ENCODE results near the gene ATAT1.

ATAT1 gene

DNA sequence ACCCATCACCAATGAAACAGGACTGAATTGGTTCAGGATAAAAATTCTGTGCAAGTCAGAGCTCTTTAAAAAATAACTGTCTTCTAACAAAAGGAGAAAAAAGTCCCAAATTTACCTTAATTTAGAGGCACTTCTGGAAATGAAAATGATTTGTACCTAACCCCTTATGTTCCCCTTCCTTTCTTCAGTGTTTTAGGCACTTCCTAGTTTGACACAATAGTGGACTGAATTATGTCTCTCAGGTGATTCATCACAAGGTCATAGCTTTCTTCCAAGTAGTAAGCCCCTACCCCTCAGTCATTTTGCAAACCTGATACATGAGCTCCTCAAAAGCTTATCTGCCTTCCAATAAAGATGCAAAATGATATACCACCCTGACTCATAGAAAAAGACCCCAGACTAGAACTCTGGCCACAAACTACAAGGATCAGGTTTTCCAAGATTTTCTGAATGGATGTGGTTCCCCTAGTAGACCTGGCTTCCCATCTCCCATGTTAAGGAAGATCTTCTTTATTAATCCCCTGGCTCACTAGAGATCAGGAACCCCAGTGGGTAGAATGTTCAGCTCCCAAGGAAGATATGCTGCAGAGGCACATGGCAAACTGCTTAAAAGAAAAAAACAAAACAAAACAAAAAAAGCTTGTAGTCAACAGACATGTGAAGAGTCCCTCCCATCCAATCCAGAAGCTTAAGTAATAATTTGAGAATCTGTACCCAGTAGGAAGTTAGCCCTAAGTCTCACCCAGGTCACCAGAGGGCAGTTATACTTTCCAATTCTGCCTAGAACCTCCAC lies 13.2 kb upstream of the ATAT1 start:
- DNase-seq, result no peak

DNA sequence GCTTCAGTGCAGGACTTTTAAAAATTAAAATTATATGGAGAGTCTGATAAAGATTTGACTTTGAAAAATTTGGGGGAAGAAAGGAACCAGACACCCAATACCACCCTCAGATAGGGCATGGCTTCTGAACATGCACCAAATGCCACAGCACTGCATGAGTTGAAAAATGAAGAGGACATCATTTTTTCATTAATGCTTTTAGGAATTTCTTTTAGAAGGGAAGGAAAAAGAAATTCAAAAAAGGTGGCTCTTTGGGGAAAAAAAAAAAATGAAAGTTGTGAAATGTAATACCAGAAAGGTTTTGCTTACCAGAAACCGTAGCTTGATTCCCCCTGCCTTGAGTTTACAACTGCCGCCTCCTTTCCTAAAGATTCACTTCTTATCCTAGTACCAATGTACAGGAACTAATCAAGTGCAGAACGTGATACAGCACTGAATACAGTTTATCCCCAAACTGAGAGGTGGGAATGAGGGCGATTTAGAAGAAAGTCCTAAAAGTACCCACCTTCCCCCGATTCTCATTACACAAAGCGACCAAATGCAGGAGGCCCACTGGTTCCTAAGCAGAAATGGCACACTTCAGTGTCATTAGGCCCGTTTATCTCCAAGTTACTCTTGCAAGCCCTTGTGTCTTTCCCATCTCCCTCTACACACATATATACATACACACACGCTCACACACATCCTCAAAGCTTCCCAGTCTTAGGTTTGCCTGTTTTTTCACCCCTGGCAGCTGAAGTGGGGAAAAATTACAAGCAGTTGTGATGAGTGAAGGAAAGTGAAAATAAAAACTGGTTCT lies 12.4 kb upstream of the ATAT1 start:
- DNase-seq, result no peak

DNA sequence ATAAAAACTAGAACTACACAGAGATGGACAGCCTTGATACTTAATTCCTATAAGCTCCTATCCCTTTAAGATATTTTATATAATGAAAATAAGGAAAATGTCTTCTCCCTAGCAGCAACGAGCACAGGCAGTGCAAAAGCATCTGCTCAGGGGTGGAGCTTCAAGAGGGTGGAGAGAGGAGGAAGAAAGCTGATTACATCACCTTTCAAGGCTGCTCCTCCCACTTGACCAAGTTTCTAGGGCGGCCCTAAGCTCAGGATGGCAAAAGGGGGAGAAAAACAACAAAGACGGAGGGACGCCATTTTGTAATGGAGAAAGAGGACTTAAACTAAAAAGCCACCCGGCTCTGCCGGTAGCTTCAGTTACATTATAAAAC lies 11.8 kb upstream of the ATAT1 start:
- DNase-seq, result peak; percentile 92

DNA sequence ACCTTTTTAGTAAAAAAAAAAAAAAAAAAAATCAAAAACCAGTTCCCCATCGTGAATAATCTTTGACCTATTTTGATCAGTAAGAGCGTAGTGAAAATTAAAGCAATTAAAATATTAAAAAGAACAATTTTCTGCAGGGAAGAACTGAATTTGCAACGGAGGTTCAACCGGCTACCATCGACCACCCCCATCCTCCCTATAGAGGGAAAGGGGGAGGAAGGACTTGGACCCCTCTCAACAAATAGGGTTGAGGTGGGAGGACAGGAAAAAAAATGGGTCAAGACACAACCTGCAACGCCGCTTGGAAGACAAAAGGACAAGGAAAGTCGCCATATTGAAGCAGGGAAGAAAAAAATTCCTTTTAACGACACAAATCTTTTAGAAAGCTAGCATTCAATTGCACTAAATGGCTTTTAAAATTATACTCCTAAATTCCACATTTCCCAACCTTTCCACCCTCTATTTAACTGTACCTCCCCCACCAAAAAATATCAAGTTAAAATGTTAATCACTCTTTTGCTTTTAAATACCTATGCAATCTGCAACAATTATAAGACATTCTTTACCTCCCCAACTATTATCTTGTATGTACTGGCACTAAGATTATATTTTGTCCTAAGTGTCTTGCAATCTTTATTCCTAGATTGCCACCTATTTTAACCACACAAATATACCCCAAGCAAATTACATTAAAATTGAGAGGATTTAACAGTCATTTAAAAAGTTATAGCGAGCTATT lies 11.3 kb upstream of the ATAT1 start:
- DNase-seq, result peak; percentile 68

DNA sequence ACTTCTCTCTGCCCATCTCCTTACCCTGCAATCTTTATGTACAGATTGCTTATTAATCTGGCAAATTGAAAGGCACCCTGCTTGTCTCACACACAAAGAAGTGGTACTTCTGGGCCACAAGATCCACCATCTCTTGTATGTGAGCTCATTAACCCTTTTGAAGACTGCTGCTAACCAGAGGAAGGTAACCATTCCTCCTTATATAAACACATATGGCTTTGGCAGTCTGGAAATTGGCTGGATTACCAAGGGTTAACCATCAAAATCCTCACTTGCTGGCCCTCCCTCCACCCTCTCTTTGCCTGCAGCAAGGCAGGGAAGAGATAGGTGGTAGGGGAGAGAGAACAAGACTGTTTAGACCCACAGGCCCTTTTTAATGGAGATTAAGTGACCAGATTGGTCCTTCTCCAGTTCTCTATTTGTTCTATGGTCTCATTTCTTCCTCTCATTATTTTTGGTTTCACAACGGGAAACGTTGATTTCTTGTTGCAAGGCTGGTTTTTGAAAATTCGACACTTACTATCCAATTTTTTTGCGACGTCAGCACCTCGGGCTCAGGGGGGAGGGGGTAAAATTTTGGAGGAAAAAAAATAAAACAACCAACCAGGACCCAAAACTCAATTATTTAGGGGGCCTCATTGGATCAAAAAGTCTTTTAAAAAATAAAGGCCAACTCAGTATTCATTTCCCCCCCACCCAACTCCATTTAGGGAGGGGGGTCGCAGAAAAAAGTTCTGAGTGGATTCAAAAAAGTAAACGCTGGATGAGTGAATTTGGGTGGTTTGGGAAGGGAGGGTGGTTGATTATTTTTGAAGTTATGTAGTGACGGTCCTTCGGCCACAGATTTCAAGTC lies 10.5 kb upstream of the ATAT1 start:
- DNase-seq, result peak; percentile 76

- peak; percentile 99 for DNase-seq
Measured at GRCh38 chr6:30616811-30617564, 9.7 kb upstream of the ATAT1 start, which contains the start of gene PPP1R10. Gene PPP1R10 (minus strand): TSS chr6:30617243. CDS start chr6:30609944, 7,299 bp downstream.

DNA sequence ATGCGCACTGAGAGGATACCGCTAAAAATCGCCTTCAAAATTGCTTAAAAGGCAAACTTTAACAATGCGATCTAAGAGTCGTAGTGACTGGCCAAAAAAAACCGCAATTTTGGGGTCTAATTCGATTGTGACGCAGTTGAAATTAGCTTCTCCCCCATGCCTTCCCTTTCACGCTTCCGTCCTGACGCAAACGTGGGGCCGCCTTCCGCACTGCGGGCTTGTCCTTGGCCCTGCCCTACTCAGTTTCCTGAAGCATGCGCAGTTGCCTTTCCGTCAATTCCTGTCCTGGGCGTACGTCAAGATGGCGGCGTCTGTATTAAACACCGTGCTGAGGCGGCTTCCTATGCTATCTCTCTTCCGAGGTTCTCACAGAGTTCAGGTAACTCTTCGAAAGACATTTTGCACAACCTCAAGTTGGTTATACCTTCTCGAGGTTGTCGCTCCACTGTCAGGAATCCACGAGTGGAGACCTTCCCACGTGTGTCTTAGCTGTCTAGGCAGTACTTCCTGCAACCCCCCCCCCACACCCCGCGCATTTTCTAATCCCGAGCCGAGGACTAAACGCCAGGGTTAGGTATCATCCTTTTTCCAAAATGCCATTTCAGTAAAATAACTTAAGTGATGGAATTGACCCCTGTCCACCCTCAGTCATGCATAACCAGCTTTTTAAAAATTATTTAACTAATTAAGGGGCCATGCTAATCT lies 9.0 kb upstream of the ATAT1 start, which contains the start of gene MRPS18B:
Gene MRPS18B, plus strand, starts transcription at position 276 of the 705 bp plus-strand sequence. Its CDS starts 26 bp downstream, at position 302.
- peak; percentile 99 for DNase-seq

DNA sequence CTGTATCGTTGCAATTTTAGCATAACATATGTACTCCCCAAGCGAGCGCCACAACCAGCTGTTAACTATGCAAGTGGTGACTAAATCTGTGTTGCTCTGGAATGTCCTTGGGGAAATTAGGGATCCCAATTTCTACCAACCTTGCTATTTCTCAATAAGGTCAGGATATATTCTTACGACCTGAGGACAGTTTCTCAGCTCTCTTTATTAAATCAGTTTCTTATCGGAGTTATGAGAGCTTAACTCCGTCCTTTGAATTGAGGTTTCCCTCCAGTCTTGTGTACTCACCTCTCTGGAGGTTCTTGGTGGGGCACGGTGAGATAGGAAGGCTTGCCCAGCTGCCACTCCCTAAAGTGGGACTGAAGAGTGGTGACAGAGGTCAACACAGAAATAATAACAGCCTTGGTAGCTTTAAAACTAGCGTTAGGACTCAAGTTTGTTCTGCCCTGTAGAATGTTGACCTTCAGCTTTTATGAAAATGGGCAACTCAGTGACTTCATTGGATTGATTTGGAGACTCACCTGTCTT lies 8.3 kb upstream of the ATAT1 start:
- peak; percentile 62 for DNase-seq

DNA sequence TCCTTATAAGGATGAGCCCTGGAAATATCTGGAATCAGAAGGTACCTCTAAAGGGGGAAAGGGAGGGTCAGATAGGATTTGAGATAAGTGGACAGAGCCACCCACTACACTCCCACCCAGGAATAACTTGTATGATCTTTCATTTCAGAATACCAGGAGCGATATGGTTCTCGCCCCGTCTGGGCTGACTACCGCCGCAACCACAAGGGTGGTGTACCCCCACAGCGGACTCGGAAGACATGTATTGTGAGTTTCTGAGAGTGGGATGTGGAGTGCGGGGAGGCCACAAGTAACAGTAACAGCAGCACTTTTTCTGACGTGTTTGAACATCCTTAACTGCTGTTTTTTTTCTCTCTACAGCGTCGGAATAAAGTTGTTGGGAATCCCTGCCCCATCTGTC lies 7.1 kb upstream of the ATAT1 start:
- DNase-seq, result peak; percentile 58

DNA sequence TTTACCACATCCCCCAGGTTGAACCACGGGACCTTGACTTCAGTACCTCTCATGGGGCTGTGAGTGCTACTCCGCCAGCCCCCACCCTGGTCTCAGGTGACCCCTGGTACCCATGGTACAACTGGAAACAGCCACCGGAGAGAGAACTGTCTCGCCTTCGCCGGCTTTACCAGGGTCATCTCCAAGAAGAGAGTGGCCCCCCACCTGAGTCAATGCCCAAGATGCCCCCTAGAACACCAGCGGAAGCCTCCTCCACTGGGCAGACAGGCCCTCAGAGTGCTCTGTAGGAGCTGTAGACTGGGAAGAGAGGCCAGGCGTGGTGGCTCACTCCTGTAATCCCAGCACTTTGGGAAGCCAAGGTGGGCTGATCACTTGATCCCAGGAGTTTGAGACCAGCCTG lies 1.2 kb upstream of the ATAT1 start:
- peak; percentile 60 for DNase-seq

- DNase-seq, result no peak
Measured at GRCh38 chr6:30635834-30636233, 9.2 kb downstream of the ATAT1 start.

GRCh38 chr6:30640481-30640880 lies 13.8 kb downstream of the ATAT1 start:
- no peak for DNase-seq

DNA sequence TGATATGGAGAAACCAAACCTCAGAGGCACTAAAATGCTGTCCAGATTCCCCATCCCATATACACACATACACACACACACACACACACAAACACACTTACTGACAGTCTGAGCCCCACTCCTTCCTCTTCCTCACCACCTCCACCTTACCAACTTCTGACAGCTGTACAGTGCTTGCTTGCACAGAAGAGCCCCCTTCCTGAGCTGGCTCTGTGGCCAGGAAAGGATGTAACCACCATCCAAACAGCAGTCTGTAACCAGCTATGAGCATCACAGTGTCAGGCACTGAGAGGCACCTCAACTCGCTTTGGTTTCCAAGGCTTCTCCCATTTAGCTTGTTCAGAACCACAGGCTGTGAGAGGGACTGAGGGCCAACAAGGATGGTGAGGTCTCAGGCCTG lies 14.4 kb downstream of the ATAT1 start:
- DNase-seq, result no peak

- DNase-seq, result no peak
Measured at GRCh38 chr6:30643656-30644055, 17.0 kb downstream of the ATAT1 start.

- no peak for DNase-seq
Measured at GRCh38 chr6:30644769-30645168, 18.1 kb downstream of the ATAT1 start.

DNA sequence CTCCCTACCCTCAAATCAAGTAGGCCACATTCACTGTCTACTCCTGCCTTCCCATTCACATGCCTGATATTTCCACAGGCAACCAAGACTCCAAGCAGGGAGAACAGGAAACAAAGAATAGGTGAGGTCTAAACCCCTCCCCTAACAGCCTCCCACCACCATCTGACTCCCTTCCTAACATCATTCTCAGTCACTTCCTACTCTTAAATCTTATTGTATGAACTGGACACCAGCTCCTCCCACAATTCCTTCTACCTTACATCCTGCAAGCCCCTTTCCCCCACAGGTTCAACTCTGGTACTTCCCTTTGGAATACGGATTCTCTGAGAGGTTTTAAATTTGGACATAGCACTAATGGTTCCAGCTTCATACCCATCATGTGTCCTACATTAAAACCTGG lies 19.3 kb downstream of the ATAT1 start:
- DNase-seq, result no peak

DNA sequence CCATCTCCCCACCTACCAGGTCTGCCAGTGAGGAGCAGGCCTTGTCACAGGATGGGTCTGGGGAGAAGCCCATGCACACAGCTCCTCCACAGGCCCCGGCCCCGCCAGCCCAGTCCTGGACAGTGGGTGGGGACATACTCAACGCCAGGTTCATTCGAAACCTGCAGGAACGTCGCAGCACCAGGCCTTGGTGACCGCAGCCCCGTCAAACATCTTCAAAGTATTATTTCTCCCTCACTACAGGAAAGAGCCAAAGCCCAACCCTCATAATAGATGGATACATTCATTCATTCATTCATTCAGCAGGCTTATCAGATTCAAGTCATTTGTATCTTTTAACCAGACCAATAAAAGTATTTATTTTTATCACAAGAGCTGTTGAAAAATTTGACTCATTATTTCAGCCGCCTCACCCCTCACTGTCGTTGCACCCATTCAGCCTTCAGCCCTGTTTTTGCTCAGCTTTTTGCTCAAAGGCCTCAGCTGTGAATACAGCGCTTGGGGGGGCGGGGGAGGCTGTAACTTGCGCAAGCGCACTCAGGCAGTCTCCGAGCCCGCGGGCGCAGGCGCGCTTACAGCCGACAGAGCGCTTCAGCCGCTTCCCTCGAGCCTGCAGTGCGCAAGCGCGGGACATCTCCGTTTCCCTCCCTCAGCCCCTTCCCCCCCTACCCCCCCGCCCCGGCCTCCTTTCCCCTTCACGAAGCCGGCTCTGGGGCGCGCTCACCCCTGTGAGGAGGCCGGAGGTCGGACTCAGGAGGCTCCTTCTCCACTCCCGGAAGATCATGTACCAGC lies 20.0 kb downstream of the ATAT1 start, which contains the start of gene C6orf136:
Gene C6orf136, plus strand, starts transcription at position 684 of the 792 bp plus-strand sequence. Its CDS starts 99 bp downstream, at position 783.
- DNase-seq, result peak; percentile 97

DNA sequence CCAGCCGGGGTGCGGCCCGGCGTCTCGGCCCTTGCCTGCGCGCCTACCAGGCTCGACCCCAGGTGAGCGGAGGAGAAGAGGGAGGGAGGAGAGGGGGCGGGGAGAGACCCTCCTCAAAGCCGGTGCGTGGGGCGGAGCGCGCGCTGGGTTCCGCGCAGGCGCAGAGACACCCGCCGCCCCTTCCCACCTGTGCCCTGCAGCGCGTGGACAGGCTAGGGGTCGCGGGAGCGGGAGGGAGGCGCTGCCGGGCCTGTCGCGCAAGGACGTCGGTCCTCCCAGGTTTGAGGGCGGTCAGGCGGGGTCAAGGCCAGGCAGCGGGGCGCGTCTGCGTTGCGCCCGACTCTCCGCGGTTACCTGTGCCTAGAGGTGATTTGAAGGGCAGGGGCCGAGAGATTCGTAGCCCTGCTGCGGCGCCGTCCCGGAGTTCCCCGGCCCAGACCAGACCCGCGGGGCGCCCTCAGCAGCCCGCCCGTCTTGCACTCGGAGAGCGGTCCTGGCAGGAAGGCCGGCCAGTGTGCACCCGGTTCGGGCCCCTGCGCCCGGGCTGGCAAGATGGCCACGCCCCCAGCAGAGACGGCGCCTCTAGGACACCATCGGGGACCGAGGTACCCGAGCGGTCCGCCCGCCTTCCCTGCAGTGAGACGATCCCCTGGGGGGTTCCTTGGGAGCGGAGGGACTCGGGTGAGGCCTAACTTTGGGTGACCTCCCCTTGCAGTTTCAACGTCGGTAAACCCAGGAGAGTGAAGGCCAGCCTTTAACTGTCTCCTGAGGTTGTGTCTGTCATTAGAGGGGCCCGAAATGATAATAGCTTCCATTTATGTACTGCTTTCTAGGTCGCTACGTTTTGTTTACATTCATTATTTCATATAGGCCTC lies 20.8 kb downstream of the ATAT1 start:
- peak; percentile 91 for DNase-seq

GRCh38 chr6:30651143-30651542 lies 24.5 kb downstream of the ATAT1 start:
- DNase-seq, result no peak
